Natural killer cell (primary cell): ENCODE data around the gene TBL1Y. TPM values are rescaled to one million over a fixed set of nuclear protein-coding genes. Genes with fewer than 3 reads are reported as not detected.

ENCODE experiments used
- ATAC-seq, 3 donors: fragments of 150-1000 bp in 2 of 3; fragments of 200-7000 bp in 1 of 3; cut with Tn5 transposase; 1 replicate in 1 of 3; 2 replicates in 2 of 3; pipeline ENCODE4 v1.10.0; 2021; ENCODE audit warnings: mild to moderate bottlenecking in 2 of 3, moderate library complexity in 2 of 3
- DNase-seq, 2 donors: peaks; one replicate each; pipeline versions ENCODE4 v3.0.0 to v3.0.0-alpha.2; 2013 to 2021; ENCODE audit warnings: mixed read lengths in 1 of 2
- H3K27ac ChIP-seq: one replicate; pipeline ENCODE4 v1.5.1; 2013; ENCODE audit warnings: mild to moderate bottlenecking, low read length
- H3K27me3 ChIP-seq: one replicate; pipeline ENCODE4 v1.6.1; 2013; ENCODE audit warnings: low read length; ENCODE audit not compliant: control insufficient read depth, insufficient read depth
- H3K36me3 ChIP-seq: one replicate; pipeline ENCODE4 v1.6.1; 2013; ENCODE audit warnings: low read length; ENCODE audit not compliant: control insufficient read depth, insufficient read depth
- H3K4me1 ChIP-seq: one replicate; pipeline ENCODE4 v1.6.1; 2013; ENCODE audit warnings: low read length; ENCODE audit not compliant: control insufficient read depth, insufficient read depth
- H3K4me3 ChIP-seq: one replicate; pipeline ENCODE4 v1.5.1; 2013; ENCODE audit warnings: low read length
- H3K9me3 ChIP-seq: one replicate; pipeline ENCODE4 v1.6.1; 2013; ENCODE audit warnings: low read length; ENCODE audit not compliant: control insufficient read depth, insufficient read depth
- H3K27ac Mint-ChIP-seq, 2 donors: one replicate each; pipeline ENCODE4 v1.8.0; 2022; ENCODE audit warnings: mild to moderate bottlenecking in 2 of 2, mixed read lengths in 2 of 2, moderate library complexity in 1 of 2
- H3K27me3 Mint-ChIP-seq, 2 donors: one replicate each; pipeline ENCODE4 v1.8.0; 2022; ENCODE audit warnings: low read depth in 2 of 2, mixed read lengths in 2 of 2
- H3K36me3 Mint-ChIP-seq: one replicate; pipeline ENCODE4 v1.8.0; 2022; ENCODE audit warnings: mixed read lengths
- H3K4me1 Mint-ChIP-seq, 2 donors: one replicate each; pipeline ENCODE4 v1.8.0; 2022; ENCODE audit warnings: mixed read lengths in 2 of 2
- H3K4me3 Mint-ChIP-seq: one replicate; pipeline ENCODE4 v1.8.0; 2022; ENCODE audit warnings: mild to moderate bottlenecking, moderate library complexity, mixed read lengths
- H3K9me3 Mint-ChIP-seq, 2 donors: one replicate each; pipeline ENCODE4 v1.8.0; 2022; ENCODE audit warnings: mixed read lengths in 2 of 2
- CTCF ChIP-seq: fragments of 200-600 bp; IDR thresholded peaks from one replicate; pipeline ENCODE4 v1.8.0; 2022; ENCODE audit warnings: antibody characterized with exemption
- WGBS: methylation state at CpG from one replicate; pipeline ENCODE4 v1.1.7; 2013; ENCODE audit warnings: missing lambda C conversion rate; ENCODE audit not compliant: insufficient coverage; 5-methylcytosine and 5-hydroxymethylcytosine counted together
- intact Hi-C: fragments of 100-400 bp; cut with micrococcal nuclease; formaldehyde crosslinking; loops from one replicate; pipeline ENCODE4 v1.14.2; 2022
- total RNA-seq, 4 donors: library from RNA; stranded (reverse); fragments of 120-200 nt in 1 of 4; gene quantifications; one replicate each; pipeline versions ENCODE4 v1.2.3 to v1.2.4, GENCODE V29; 2013 to 2022

Gene TBL1Y
- total RNA-seq, 3 donors from 2014 or later (not counting 1 experiment from before 2014, with no cell fraction given) = not detected

- DNase-seq (no peak), ATAC-seq (no peak)
- Mint-ChIP-seq H3K9me3 (no peaks in the 10 kb centered on the region), H3K4me1 (no peaks in the 10 kb centered on the region), H3K27ac (no peak overlapping the region), H3K4me3 (no peak overlapping the region), H3K27me3 (peaks cover 0 to 4% of the 10 kb centered on the region in 2 donors), H3K36me3 (no peaks in the 10 kb centered on the region)
- no peak for TF ChIP-seq CTCF
- no peak overlapping the region for H3K4me3 ChIP-seq
- H3K27me3 ChIP-seq = no peaks in the 10 kb centered on the region
- H3K9me3 ChIP-seq = no peaks in the 10 kb centered on the region
- H3K4me1 ChIP-seq = no peaks in the 10 kb centered on the region
- H3K36me3 ChIP-seq = no peaks in the 10 kb centered on the region
- no peak overlapping the region for H3K27ac ChIP-seq
- intact Hi-C loops = no loop called here
- 98% methylated on average over 5 of the region's 6 CpGs for WGBS
These were observed 98.3 kb downstream of the TBL1Y start for GRCh38 chrY:7008578-7009355.

GRCh38 chrY:7013051-7013450, 102.6 kb downstream of the TBL1Y start:
- no peak for TF ChIP-seq CTCF
- H3K4me3 ChIP-seq = no peak overlapping the region
- no peaks in the 10 kb centered on the region for H3K36me3 Mint-ChIP-seq
- H3K27me3 Mint-ChIP-seq = peaks cover 0 to 4% of the 10 kb centered on the region in 2 donors
- H3K36me3 ChIP-seq = no peaks in the 10 kb centered on the region
- no peaks in the 10 kb centered on the region for H3K4me1 ChIP-seq
- H3K9me3 ChIP-seq = no peaks in the 10 kb centered on the region
- ATAC-seq = no peak
- no peak overlapping the region for H3K4me3 Mint-ChIP-seq
- intact Hi-C loops = no loop called here
- WGBS = no CpG with 5 or more reads among the region's 2 CpGs
- H3K27me3 ChIP-seq = no peaks in the 10 kb centered on the region
- no peak for DNase-seq
- no peaks in the 10 kb centered on the region for H3K4me1 Mint-ChIP-seq
- H3K9me3 Mint-ChIP-seq = no peaks in the 10 kb centered on the region
- no peak overlapping the region for H3K27ac ChIP-seq
- H3K27ac Mint-ChIP-seq = no peak overlapping the region

- H3K27me3 ChIP-seq = no peaks in the 10 kb centered on the region
- ATAC-seq = no peak
These were observed 106.0 kb downstream of the TBL1Y start for GRCh38 chrY:7016521-7016920.

More at GRCh38 chrY:7016521-7016920, 106.0 kb downstream of the TBL1Y start:
- Mint-ChIP-seq H3K4me1 (no peaks in the 10 kb centered on the region), H3K9me3 (no peaks in the 10 kb centered on the region), H3K27ac (no peak overlapping the region), H3K27me3 (peaks cover 0 to 4% of the 10 kb centered on the region in 2 donors), H3K4me3 (no peak overlapping the region), H3K36me3 (no peaks in the 10 kb centered on the region)
- H3K9me3 ChIP-seq = no peaks in the 10 kb centered on the region
- H3K27ac ChIP-seq = no peak overlapping the region
- intact Hi-C loops = no loop called here
- no peaks in the 10 kb centered on the region for H3K4me1 ChIP-seq
- H3K36me3 ChIP-seq = no peaks in the 10 kb centered on the region
- no peak for DNase-seq
- no peak for TF ChIP-seq CTCF
- H3K4me3 ChIP-seq = no peak overlapping the region
- 92% methylated on average over 4 of the region's 4 CpGs for WGBS
